Neuronal stem cell (in vitro differentiated cells): ENCODE measurements around the gene MRPL11.

Experiments used
- DNase-seq: peaks from one replicate; pipeline ENCODE4 v3.0.0-alpha.2; 2013; ENCODE audit warnings: low spot score
- H2AFZ ChIP-seq: one replicate; pipeline ENCODE4 v1.6.1; 2013; ENCODE audit warnings: mild to moderate bottlenecking, low read length, inconsistent platforms
- H2AK5ac ChIP-seq: 2 replicates; pipeline ENCODE4 v1.6.1; 2013; ENCODE audit warnings: low read depth, mild to moderate bottlenecking, inconsistent platforms, low read length, moderate library complexity, mixed read lengths
- H2BK120ac ChIP-seq: 2 replicates; pipeline ENCODE4 v1.6.1; 2013; ENCODE audit warnings: low read depth, mild to moderate bottlenecking, inconsistent platforms, low read length, moderate library complexity, mixed read lengths
- H2BK12ac ChIP-seq: one replicate; pipeline ENCODE4 v1.6.1; 2013; ENCODE audit warnings: low read length, inconsistent platforms
- H2BK15ac ChIP-seq: 2 replicates; pipeline ENCODE4 v1.6.1; 2013; ENCODE audit warnings: mild to moderate bottlenecking, low read length, inconsistent platforms, mixed read lengths
- H2BK5ac ChIP-seq: one replicate; pipeline ENCODE4 v1.6.1; 2013; ENCODE audit warnings: inconsistent platforms, mild to moderate bottlenecking, low read length, moderate library complexity
- H3K14ac ChIP-seq: one replicate; pipeline ENCODE4 v1.6.1; 2013; ENCODE audit warnings: low read length, inconsistent platforms
- H3K18ac ChIP-seq: 2 replicates; pipeline ENCODE4 v1.6.1; 2013; ENCODE audit warnings: low read length, inconsistent platforms
- H3K23ac ChIP-seq: 2 replicates; pipeline ENCODE4 v1.6.1; 2013; ENCODE audit warnings: low read depth, mild to moderate bottlenecking, mixed read lengths, low read length, inconsistent platforms; ENCODE audit not compliant: poor library complexity
- H3K27ac ChIP-seq: replicated peaks from 3 replicates; pipeline ENCODE4 v1.5.1; 2013; ENCODE audit warnings: low read length, inconsistent platforms
- H3K27me3 ChIP-seq, 3 experiments: 2 replicates each; pipeline ENCODE4 v1.6.1; 2013; ENCODE audit warnings: low read length in 3 of 3, mild to moderate bottlenecking in 2 of 3, inconsistent platforms in 1 of 3, low read depth in 1 of 3, mixed read lengths in 1 of 3, moderate library complexity in 1 of 3; ENCODE audit not compliant: control insufficient read depth in 3 of 3, insufficient read depth in 3 of 3
- H3K36me3 ChIP-seq, 2 donors: replicated peaks in 1 of 2; 2 replicates each; pipeline ENCODE4 v1.6.1; 2013; ENCODE audit warnings: low read length in 2 of 2; ENCODE audit not compliant: control insufficient read depth in 2 of 2, insufficient read depth in 2 of 2
- H3K4ac ChIP-seq: 2 replicates; pipeline ENCODE4 v1.6.1; 2013; ENCODE audit warnings: inconsistent platforms, mild to moderate bottlenecking, low read length, moderate library complexity
- H3K4me1 ChIP-seq, 2 donors: 1 replicate in 1 of 2; 2 replicates in 1 of 2; pipeline ENCODE4 v1.6.1; 2013; ENCODE audit warnings: low read length in 2 of 2, low read depth in 1 of 2; ENCODE audit not compliant: control insufficient read depth in 2 of 2, insufficient read depth in 1 of 2
- H3K4me2 ChIP-seq: one replicate; pipeline ENCODE4 v1.6.1; 2013; ENCODE audit warnings: mild to moderate bottlenecking, low read length, inconsistent platforms; ENCODE audit not compliant: insufficient read depth, poor library complexity, severe bottlenecking
- H3K4me3 ChIP-seq, 2 donors: 2 replicates each; pipeline ENCODE4 v1.5.1; 2013; ENCODE audit warnings: low read length in 2 of 2, mild to moderate bottlenecking in 2 of 2, inconsistent platforms in 1 of 2, moderate library complexity in 1 of 2
- H3K79me1 ChIP-seq: one replicate; pipeline ENCODE4 v1.6.1; 2013; ENCODE audit warnings: low read depth, mild to moderate bottlenecking, inconsistent platforms, low read length, moderate library complexity
- H3K9ac ChIP-seq: one replicate; pipeline ENCODE4 v1.6.1; 2013; ENCODE audit warnings: mild to moderate bottlenecking, low read depth, low read length, inconsistent platforms; ENCODE audit not compliant: poor library complexity
- H3K9me3 ChIP-seq, 2 donors: replicated peaks in 1 of 2; 2 replicates each; pipeline versions ENCODE3 to v1.6.1; 2013; ENCODE audit warnings: low read length in 2 of 2, mild to moderate bottlenecking in 2 of 2, inconsistent platforms in 1 of 2, low read depth in 1 of 2, mixed read lengths in 1 of 2, moderate library complexity in 1 of 2; ENCODE audit not compliant: control insufficient read depth in 2 of 2, insufficient read depth in 1 of 2
- H4K8ac ChIP-seq: one replicate; pipeline ENCODE4 v1.6.1; 2013; ENCODE audit warnings: low read depth, mild to moderate bottlenecking, inconsistent platforms, low read length, moderate library complexity
- H4K91ac ChIP-seq: one replicate; pipeline ENCODE4 v1.6.1; 2013; ENCODE audit warnings: low read length, low read depth, mild to moderate bottlenecking, inconsistent platforms; ENCODE audit not compliant: poor library complexity
- WGBS, 2 donors: extraction: QIAGEN DNeasy Blood & Tissue Kit; methylation state at CpG; one replicate each; pipeline ENCODE4 v1.1.7; 2013; ENCODE audit warnings: missing lambda C conversion rate in 2 of 2, mixed read lengths in 1 of 2; ENCODE audit not compliant: insufficient read length in 2 of 2, insufficient replicate concordance in 1 of 2; ENCODE audit errors: extremely low coverage in 2 of 2; 5-methylcytosine and 5-hydroxymethylcytosine counted together

MRPL11 gene

GRCh38 chr11:66407651-66408050 is 31.0 kb downstream of the MRPL11 start:
- Histone ChIP-seq H2BK15ac (no peak overlapping the region), H3K79me1 (no peaks in the 10 kb centered on the region), H2AK5ac (peak overlapping the region; percentile 39), H3K4ac (no peak overlapping the region), H2AFZ (no peak overlapping the region), H3K4me1 (peaks cover 8% of the 10 kb centered on the region in 2 donors), H3K4me3 (no peak overlapping the region), H2BK12ac (no peak overlapping the region), H3K27me3 (peaks cover 0 to 27% (median 0%) of the 10 kb centered on the region in 3 experiments), H3K23ac (no peak overlapping the region), H3K27ac (no peak overlapping the region), H3K18ac (no peak overlapping the region), H2BK5ac (no peak overlapping the region), H3K4me2 (no peak overlapping the region), H4K8ac (no peak overlapping the region), H4K91ac (no peak overlapping the region), H3K14ac (no peak overlapping the region), H2BK120ac (no peak overlapping the region), H3K36me3 (no peaks in the 10 kb centered on the region), H3K9me3 (no peaks in the 10 kb centered on the region), H3K9ac (no peak overlapping the region)
- no peak for DNase-seq
- WGBS, 2 donors = no CpG with 5 or more reads among the region's 5 CpGs

- Histone ChIP-seq H2BK12ac (no peak overlapping the region), H4K8ac (no peak overlapping the region), H3K9me3 (no peaks in the 10 kb centered on the region), H3K4ac (no peak overlapping the region), H3K4me1 (no peaks in the 10 kb centered on the region), H3K23ac (no peak overlapping the region), H3K4me3 (no peak overlapping the region), H2BK120ac (no peak overlapping the region), H2BK5ac (no peak overlapping the region), H4K91ac (no peak overlapping the region), H3K27ac (no peak overlapping the region), H2AK5ac (no peak overlapping the region), H3K9ac (no peak overlapping the region), H3K79me1 (no peaks in the 10 kb centered on the region), H3K36me3 (no peaks in the 10 kb centered on the region), H3K18ac (no peak overlapping the region), H2BK15ac (no peak overlapping the region), H3K27me3 (no peaks in the 10 kb centered on the region), H3K4me2 (no peak overlapping the region), H3K14ac (no peak overlapping the region), H2AFZ (no peak overlapping the region)
- no peak for DNase-seq
- no CpG with 5 or more reads among the region's 3 CpGs for WGBS, 2 donors
Measured at GRCh38 chr11:66393954-66394353, 44.7 kb downstream of the MRPL11 start.

- H3K14ac ChIP-seq = no peak overlapping the region
- H3K27me3 ChIP-seq = peaks cover 0 to 10% (median 0%) of the 10 kb centered on the region in 3 experiments
- no peak overlapping the region for H2BK5ac ChIP-seq
- no peak overlapping the region for H3K4me3 ChIP-seq
- no peaks in the 10 kb centered on the region for H3K36me3 ChIP-seq
- H3K9ac ChIP-seq = no peak overlapping the region
- H2BK12ac ChIP-seq = no peak overlapping the region
- H2BK120ac ChIP-seq = no peak overlapping the region
- H3K18ac ChIP-seq = no peak overlapping the region
- no peak overlapping the region for H2AFZ ChIP-seq
- no peak for DNase-seq
- no CpG with 5 or more reads among the region's 6 CpGs for WGBS, 2 donors
- no peak overlapping the region for H4K8ac ChIP-seq
- H3K79me1 ChIP-seq = no peaks in the 10 kb centered on the region
- no peak overlapping the region for H2BK15ac ChIP-seq
- H3K27ac ChIP-seq = no peak overlapping the region
- no peak overlapping the region for H4K91ac ChIP-seq
- no peak overlapping the region for H3K4ac ChIP-seq
- no peak overlapping the region for H3K4me2 ChIP-seq
- no peak overlapping the region for H3K23ac ChIP-seq
- H3K4me1 ChIP-seq = no peaks in the 10 kb centered on the region
- no peaks in the 10 kb centered on the region for H3K9me3 ChIP-seq
- no peak overlapping the region for H2AK5ac ChIP-seq
Measured at GRCh38 chr11:66391322-66391721, 47.3 kb downstream of the MRPL11 start.

GRCh38 chr11:66388780-66389386 is 49.8 kb downstream of the MRPL11 start:
- Histone ChIP-seq H2BK5ac (no peak overlapping the region), H3K9ac (no peak overlapping the region), H3K18ac (peak overlapping the region; percentile 59), H3K79me1 (no peaks in the 10 kb centered on the region), H4K8ac (no peak overlapping the region), H3K9me3 (no peaks in the 10 kb centered on the region), H3K4ac (no peak overlapping the region), H2BK15ac (no peak overlapping the region), H3K27ac (no peak overlapping the region), H2AFZ (no peak overlapping the region), H3K36me3 (no peaks in the 10 kb centered on the region), H3K14ac (no peak overlapping the region), H3K23ac (no peak overlapping the region), H4K91ac (no peak overlapping the region), H3K4me3 (no peak overlapping the region), H2BK12ac (no peak overlapping the region), H2BK120ac (no peak overlapping the region), H2AK5ac (peak overlapping the region; percentile 36), H3K4me1 (no peaks in the 10 kb centered on the region), H3K27me3 (peaks cover 0 to 11% (median 0%) of the 10 kb centered on the region in 3 experiments), H3K4me2 (no peak overlapping the region)
- DNase-seq = peak; percentile 64
- WGBS, 2 donors = no CpG with 5 or more reads among the region's 8 CpGs
